Lower leg skin (tissue), 4 donors: Measurements from ENCODE around the gene PCP2. TPM values are rescaled to one million over a fixed set of nuclear protein-coding genes. Genes with fewer than 3 reads are reported as not detected.

ENCODE experiments used
- DNase-seq, 2 donors: peaks; one replicate each; pipeline ENCODE4 v3.0.0-alpha.2; 2019; ENCODE audit warnings: low spot score in 2 of 2
- H3K4me3 ChIP-seq: fragments of 200-600 bp; sonication (generic); 2 replicates; pipeline ENCODE4 v1.5.1; 2017; ENCODE audit warnings: mild to moderate bottlenecking, low read depth; ENCODE audit not compliant: poor library complexity, severe bottlenecking
- CTCF ChIP-seq, 3 donors: fragments of 450-650 bp; IDR thresholded peaks; one replicate each; pipeline ENCODE4 v1.5.1; 2016; ENCODE audit warnings: antibody characterized with exemption in 3 of 3, mild to moderate bottlenecking in 3 of 3, moderate library complexity in 2 of 3
- POLR2A ChIP-seq, 2 donors: fragments of 450-650 bp; IDR thresholded peaks; one replicate each; pipeline ENCODE4 v1.6.1; 2016 to 2017; ENCODE audit warnings: antibody characterized with exemption in 2 of 2, mild to moderate bottlenecking in 1 of 2, moderate library complexity in 1 of 2
- WGBS, 2 donors: methylation state at CpG; one replicate each; pipeline ENCODE4 v1.1.5; 2018; 5-methylcytosine and 5-hydroxymethylcytosine counted together
- intact Hi-C: fragments of 100-400 bp; cut with DNase I; formaldehyde crosslinking; loops from one replicate; pipeline ENCODE4 v1.15.0; 2023; ENCODE audit warnings: low total_unique reads
- total RNA-seq, 4 donors: library from RNA; depleted of rRNA; stranded (reverse); fragments of >200 nt; gene quantifications; one replicate each; pipeline ENCODE4 v1.1.0, GENCODE V29; 2016

Gene PCP2
- total RNA-seq, 4 donors from 2014 or later, result 1.1 to 6.5 (median 4.2) TPM; not detected in 1

DNA sequence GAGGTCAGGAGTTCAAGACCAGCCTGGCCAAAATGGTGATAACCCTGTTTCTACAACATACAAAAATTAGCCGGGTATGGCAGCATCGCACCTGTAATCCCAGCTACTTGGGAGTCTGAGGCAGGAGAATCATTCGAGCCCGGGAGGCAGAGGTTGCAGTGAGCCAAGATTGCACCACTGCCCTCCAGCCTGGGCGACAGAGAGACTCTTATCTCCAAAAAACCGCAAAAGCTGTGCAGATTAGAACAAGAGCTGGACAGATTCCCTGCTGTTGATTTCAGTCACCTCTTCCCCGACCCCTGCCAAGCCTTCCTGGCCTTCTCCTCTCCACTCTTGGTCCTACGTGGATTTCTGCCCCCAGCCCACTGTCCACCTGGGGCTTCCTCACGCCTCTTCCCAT, 29.6 kb downstream of the PCP2 start:
- 70 to 74% methylated on average over 9 of the region's 9 CpGs for WGBS, 2 donors
- TF ChIP-seq POLR2A (IDR thresholded peaks at IDR 0.05), result no peak
- TF ChIP-seq CTCF (IDR thresholded peaks at IDR 0.05), result no peak
- H3K4me3 ChIP-seq, result no peak overlapping the region
- no peak for DNase-seq
- intact Hi-C loops, result no loop called here

GRCh38 chr19:7602935-7603497, 30.5 kb downstream of the PCP2 start:
- WGBS, 2 donors, result 62 to 64% methylated on average over 11 of the region's 11 CpGs
- intact Hi-C loops, result no loop called here
- no peak for TF ChIP-seq CTCF (IDR thresholded peaks at IDR 0.05)
- no peak for TF ChIP-seq POLR2A (IDR thresholded peaks at IDR 0.05)
- DNase-seq, result no peak
- no peak overlapping the region for H3K4me3 ChIP-seq

- H3K4me3 ChIP-seq, result no peak overlapping the region
- no peak for DNase-seq
- 38 to 41% methylated on average over 15 of the region's 15 CpGs for WGBS, 2 donors
- no peak for TF ChIP-seq POLR2A (IDR thresholded peaks at IDR 0.05)
- no peak for TF ChIP-seq CTCF (IDR thresholded peaks at IDR 0.05)
- intact Hi-C loops, result no loop called here
Observed at GRCh38 chr19:7602240-7602934, 31.1 kb downstream of the PCP2 start.

GRCh38 chr19:7600721-7601120, 32.8 kb downstream of the PCP2 start:
- intact Hi-C loops, result no loop called here

DNA sequence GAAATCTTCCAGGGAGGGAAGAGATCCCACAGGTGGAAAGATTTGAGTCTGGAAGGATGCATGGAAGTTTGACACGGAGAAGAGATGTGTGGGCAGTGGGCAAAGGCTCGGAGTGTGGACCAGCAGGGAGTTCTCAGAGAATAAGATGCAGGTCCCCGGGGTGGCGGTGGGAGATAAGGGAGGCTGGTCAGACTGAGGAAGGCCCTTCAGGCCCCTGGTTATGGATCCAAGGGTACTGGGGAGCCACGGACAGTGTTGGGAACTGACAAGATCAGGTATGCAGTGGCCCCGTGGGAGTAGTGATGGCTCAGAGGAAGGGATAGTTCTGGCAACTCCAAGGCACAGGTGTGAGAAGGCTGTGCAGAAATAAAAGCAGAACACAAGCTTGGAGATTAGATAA, 35.3 kb downstream of the PCP2 start:
- 68 to 78% methylated on average over 6 of the region's 6 CpGs for WGBS, 2 donors
- intact Hi-C loops, result no loop called here
- no peak for TF ChIP-seq POLR2A (IDR thresholded peaks at IDR 0.05)
- no peak for TF ChIP-seq CTCF (IDR thresholded peaks at IDR 0.05)
- no peak overlapping the region for H3K4me3 ChIP-seq
- DNase-seq, result no peak

More at GRCh38 chr19:7600721-7601120, 32.8 kb downstream of the PCP2 start:
- DNase-seq, result no peak
- H3K4me3 ChIP-seq, result no peak overlapping the region
- TF ChIP-seq CTCF (IDR thresholded peaks at IDR 0.05), result no peak
- no peak for TF ChIP-seq POLR2A (IDR thresholded peaks at IDR 0.05)

- no peak for DNase-seq
- intact Hi-C loops, result no loop called here
- no peak overlapping the region for H3K4me3 ChIP-seq
- TF ChIP-seq POLR2A (IDR thresholded peaks at IDR 0.05) (no peak), CTCF (IDR thresholded peaks at IDR 0.05) (no peak)
- WGBS, 2 donors, result 61 to 64% methylated on average over 9 of the region's 9 CpGs
Observed at GRCh38 chr19:7597689-7598088, 35.8 kb downstream of the PCP2 start.
